GM12878 (cell line): ENCODE results near the gene C11orf91. TPM values are rescaled to one million over a fixed set of nuclear protein-coding genes. Genes with fewer than 3 reads are reported as not detected.

Experiments used
- BCL11A ChIP-seq: IDR thresholded peaks from 2 replicates; pipeline ENCODE4 v1.6.1; 2011; ENCODE audit warnings: low read depth, low read length
- EP300 ChIP-seq, 2 experiments: fragments of 150-350 bp in 1 of 2; IDR thresholded peaks; 2 replicates each; pipeline ENCODE4 v1.6.1; 2011 to 2012; ENCODE audit warnings: low read depth in 2 of 2, low read length in 2 of 2, borderline replicate concordance in 1 of 2, improper control_type of control experiment in 1 of 2, inconsistent platforms in 1 of 2; ENCODE audit not compliant: control insufficient read depth in 1 of 2
- HDAC2 ChIP-seq: fragments of 200-600 bp; sonication (generic); IDR thresholded peaks from 2 replicates; pipeline ENCODE4 v1.6.1; 2017
- JUND ChIP-seq: IDR thresholded peaks from 2 replicates; pipeline ENCODE4 v1.6.1; 2012; ENCODE audit warnings: low read depth, mild to moderate bottlenecking, low read length, improper control_type of control experiment, moderate library complexity
- MEF2A ChIP-seq: IDR thresholded peaks from 2 replicates; pipeline ENCODE4 v1.6.1; 2011; ENCODE audit warnings: low read depth, mild to moderate bottlenecking, low read length, moderate library complexity; ENCODE audit not compliant: insufficient read depth
- MTA2 ChIP-seq: fragments of 450-650 bp; IDR thresholded peaks from 2 replicates; pipeline ENCODE4 v1.6.1; 2016; ENCODE audit warnings: low read depth, mild to moderate bottlenecking, moderate library complexity
- NFYA ChIP-seq: IDR thresholded peaks from 2 replicates; pipeline ENCODE4 v1.6.1; 2011; ENCODE audit warnings: low read depth, mild to moderate bottlenecking, low read length, improper control_type of control experiment, borderline replicate concordance
- NFYB ChIP-seq: IDR thresholded peaks from 2 replicates; pipeline ENCODE4 v1.6.1; 2011; ENCODE audit warnings: low read depth, mild to moderate bottlenecking, low read length, improper control_type of control experiment, moderate library complexity; ENCODE audit not compliant: insufficient read depth
- PAX5 ChIP-seq: IDR thresholded peaks from 2 replicates; pipeline ENCODE4 v1.6.1; 2011; ENCODE audit warnings: low read depth, low read length, borderline replicate concordance
- RAD21 ChIP-seq: IDR thresholded peaks from 2 replicates; pipeline ENCODE4 v1.6.1; 2011; ENCODE audit warnings: mild to moderate bottlenecking, low read depth, low read length, moderate library complexity; ENCODE audit not compliant: insufficient read depth
- RB1 ChIP-seq: fragments of 450-650 bp; formaldehyde crosslinking; IDR thresholded peaks from 2 replicates; pipeline ENCODE4 v1.6.1; 2017; ENCODE audit warnings: mild to moderate bottlenecking, borderline replicate concordance
- SMC3 ChIP-seq: IDR thresholded peaks from 2 replicates; pipeline ENCODE4 v1.6.1; 2011; ENCODE audit warnings: low read length, improper control_type of control experiment, borderline replicate concordance
- SPI1 ChIP-seq: IDR thresholded peaks from 2 replicates; pipeline ENCODE4 v1.6.1; 2011; ENCODE audit warnings: low read depth, mild to moderate bottlenecking, low read length, moderate library complexity, borderline replicate concordance; ENCODE audit not compliant: insufficient read depth
- SREBF1 ChIP-seq: IDR thresholded peaks from 2 replicates; pipeline ENCODE4 v1.6.1; 2012; ENCODE audit warnings: mild to moderate bottlenecking, low read length
- SRF ChIP-seq, 2 experiments: IDR thresholded peaks; 2 replicates each; pipeline ENCODE4 v1.6.1; 2011; ENCODE audit warnings: low read depth in 2 of 2, low read length in 2 of 2, mild to moderate bottlenecking in 1 of 2, moderate library complexity in 1 of 2
- WRNIP1 ChIP-seq: IDR thresholded peaks from 2 replicates; pipeline ENCODE4 v1.6.1; 2011; ENCODE audit warnings: low read depth, low read length, improper control_type of control experiment, borderline replicate concordance
- YY1 ChIP-seq: IDR thresholded peaks from 2 replicates; pipeline ENCODE4 v1.6.1; 2011; ENCODE audit warnings: low read depth, mild to moderate bottlenecking, low read length
- ZBTB4 ChIP-seq: fragments of 450-650 bp; formaldehyde crosslinking; IDR thresholded peaks from 2 replicates; pipeline ENCODE4 v1.4.0; 2022; ENCODE audit warnings: mild to moderate bottlenecking, moderate library complexity
- ZSCAN29 ChIP-seq: fragments of 450-650 bp; IDR thresholded peaks from 2 replicates; pipeline ENCODE4 v1.6.1; 2017; ENCODE audit warnings: mild to moderate bottlenecking, moderate library complexity
- ZZZ3 ChIP-seq: IDR thresholded peaks from 2 replicates; pipeline ENCODE4 v1.6.1; 2011; ENCODE audit warnings: low read depth; ENCODE audit not compliant: control insufficient read depth, insufficient read length
- polyA plus RNA-seq, 11 experiments: library from polyadenylated mRNA; depleted of rRNA in 4 of 11; unstranded in 6 of 11; stranded (reverse) in 5 of 11; fragments of >200 nt; fragmentation: Nextera tagmentation in 4 of 11; fragmentation: Illumina TruSeq in 1 of 11; extraction: Ambion mirVana in 4 of 11; extraction: Trizol in 1 of 11; gene quantifications; 1 replicate in 1 of 11; 2 replicates in 10 of 11; pipeline versions ENCODE4 v1.2.1 to v1.2.3, GENCODE V29; 2011 to 2016; ENCODE audit warnings: inconsistent platforms in 2 of 11, missing spikeins in 2 of 11, low read depth in 1 of 11
- total RNA-seq, 4 experiments: library from RNA; depleted of rRNA in 3 of 4; stranded (reverse); fragments of >200 nt in 3 of 4; fragmentation: Illumina TruSeq in 1 of 4; extraction: Trizol in 1 of 4; gene quantifications; 2 replicates each; pipeline versions ENCODE4 v1.2.1 to v1.2.3, GENCODE V29; 2013 to 2021
- TF ChIP-seq, protein P1 (sequence below): fragments of 450-650 bp; conservative IDR thresholded peaks from 2 replicates; pipeline ENCODE4 v1.6.1; 2017; ENCODE audit warnings: mild to moderate bottlenecking, moderate library complexity
- TF ChIP-seq, protein P2 (sequence below): fragments of 450-650 bp; IDR thresholded peaks from 2 replicates; pipeline ENCODE4 v1.6.1; 2017; ENCODE audit warnings: borderline replicate concordance
- TF ChIP-seq, protein P3 (sequence below): IDR thresholded peaks from 2 replicates; pipeline ENCODE4 v1.6.1; 2011; ENCODE audit warnings: borderline replicate concordance, low read depth, mild to moderate bottlenecking, moderate library complexity, low read length; ENCODE audit not compliant: insufficient read depth, poor library complexity, severe bottlenecking

The C11orf91 gene
- total and polyA plus RNA-seq, 10 of the 15 experiments (the other 5 are each of a cell fraction or from before 2014, with no cell fraction given): not detected

GRCh38 chr11:33722590-33723234, 22.1 kb upstream of the C11orf91 start (continued):
- TF ChIP-seq, protein P1, sequence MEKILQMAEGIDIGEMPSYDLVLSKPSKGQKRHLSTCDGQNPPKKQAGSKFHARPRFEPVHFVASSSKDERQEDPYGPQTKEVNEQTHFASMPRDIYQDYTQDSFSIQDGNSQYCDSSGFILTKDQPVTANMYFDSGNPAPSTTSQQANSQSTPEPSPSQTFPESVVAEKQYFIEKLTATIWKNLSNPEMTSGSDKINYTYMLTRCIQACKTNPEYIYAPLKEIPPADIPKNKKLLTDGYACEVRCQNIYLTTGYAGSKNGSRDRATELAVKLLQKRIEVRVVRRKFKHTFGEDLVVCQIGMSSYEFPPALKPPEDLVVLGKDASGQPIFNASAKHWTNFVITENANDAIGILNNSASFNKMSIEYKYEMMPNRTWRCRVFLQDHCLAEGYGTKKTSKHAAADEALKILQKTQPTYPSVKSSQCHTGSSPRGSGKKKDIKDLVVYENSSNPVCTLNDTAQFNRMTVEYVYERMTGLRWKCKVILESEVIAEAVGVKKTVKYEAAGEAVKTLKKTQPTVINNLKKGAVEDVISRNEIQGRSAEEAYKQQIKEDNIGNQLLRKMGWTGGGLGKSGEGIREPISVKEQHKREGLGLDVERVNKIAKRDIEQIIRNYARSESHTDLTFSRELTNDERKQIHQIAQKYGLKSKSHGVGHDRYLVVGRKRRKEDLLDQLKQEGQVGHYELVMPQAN: no peak
- TF ChIP-seq MEF2A (no peak), ZSCAN29 (no peak), NFYB (no peak), NFYA (no peak), SRF (IDR thresholded peaks at IDR 0.05; ENCODE audit: low read depth in 2 of 2, low read length in 2 of 2) (no peak), SMC3 (no peak), JUND (no peak), SPI1 (no peak), PAX5 (no peak), EP300 (IDR thresholded peaks at IDR 0.05; ENCODE audit: borderline replicate concordance in 1 of 2, control insufficient read depth in 1 of 2, low read depth in 2 of 2, low read length in 2 of 2) (no peak), SREBF1 (no peak), YY1 (no peak), RAD21 (no peak), ZZZ3 (no peak), BCL11A (0 out of 2 replicates have a peak, but pooled peaks have one; percentile 26), RB1 (no peak), WRNIP1 (no peak), HDAC2 (no peak), ZBTB4 (CRISPR knock-in tag) (no peak), MTA2 (no peak)
- TF ChIP-seq, protein P2, sequence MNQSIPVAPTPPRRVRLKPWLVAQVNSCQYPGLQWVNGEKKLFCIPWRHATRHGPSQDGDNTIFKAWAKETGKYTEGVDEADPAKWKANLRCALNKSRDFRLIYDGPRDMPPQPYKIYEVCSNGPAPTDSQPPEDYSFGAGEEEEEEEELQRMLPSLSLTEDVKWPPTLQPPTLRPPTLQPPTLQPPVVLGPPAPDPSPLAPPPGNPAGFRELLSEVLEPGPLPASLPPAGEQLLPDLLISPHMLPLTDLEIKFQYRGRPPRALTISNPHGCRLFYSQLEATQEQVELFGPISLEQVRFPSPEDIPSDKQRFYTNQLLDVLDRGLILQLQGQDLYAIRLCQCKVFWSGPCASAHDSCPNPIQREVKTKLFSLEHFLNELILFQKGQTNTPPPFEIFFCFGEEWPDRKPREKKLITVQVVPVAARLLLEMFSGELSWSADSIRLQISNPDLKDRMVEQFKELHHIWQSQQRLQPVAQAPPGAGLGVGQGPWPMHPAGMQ: no peak
- TF ChIP-seq, protein P3, sequence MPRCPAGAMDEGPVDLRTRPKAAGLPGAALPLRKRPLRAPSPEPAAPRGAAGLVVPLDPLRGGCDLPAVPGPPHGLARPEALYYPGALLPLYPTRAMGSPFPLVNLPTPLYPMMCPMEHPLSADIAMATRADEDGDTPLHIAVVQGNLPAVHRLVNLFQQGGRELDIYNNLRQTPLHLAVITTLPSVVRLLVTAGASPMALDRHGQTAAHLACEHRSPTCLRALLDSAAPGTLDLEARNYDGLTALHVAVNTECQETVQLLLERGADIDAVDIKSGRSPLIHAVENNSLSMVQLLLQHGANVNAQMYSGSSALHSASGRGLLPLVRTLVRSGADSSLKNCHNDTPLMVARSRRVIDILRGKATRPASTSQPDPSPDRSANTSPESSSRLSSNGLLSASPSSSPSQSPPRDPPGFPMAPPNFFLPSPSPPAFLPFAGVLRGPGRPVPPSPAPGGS: no peak
